ENCODE measurements around the gene PCCA.

- TF ChIP-seq ISL1 (CRISPR knock-in tag; IDR thresholded peaks at IDR 0.05) (no peak), PATZ1 (CRISPR knock-in tag; IDR thresholded peaks at IDR 0.05; ENCODE audit: borderline replicate concordance) (no peak), ZNF8 (CRISPR knock-in tag; IDR thresholded peaks at IDR 0.05) (no peak), GLIS3 (CRISPR knock-in tag; IDR thresholded peaks at IDR 0.05) (no peak), ZC3H10 (CRISPR knock-in tag; IDR thresholded peaks at IDR 0.05) (no peak), ZNF70 (CRISPR knock-in tag; IDR thresholded peaks at IDR 0.05) (no peak), SNAI2 (CRISPR knock-in tag; IDR thresholded peaks at IDR 0.05) (no peak), CSRNP3 (CRISPR knock-in tag; IDR thresholded peaks at IDR 0.05) (no peak), TCF4 (CRISPR knock-in tag; IDR thresholded peaks at IDR 0.05; ENCODE audit: borderline replicate concordance) (no peak), ARNTL (CRISPR knock-in tag; IDR thresholded peaks at IDR 0.05; ENCODE audit: borderline replicate concordance, low read depth) (no peak), POU6F1 (CRISPR knock-in tag; IDR thresholded peaks at IDR 0.05; ENCODE audit: borderline replicate concordance, low read depth) (no peak), CSDC2 (CRISPR knock-in tag; IDR thresholded peaks at IDR 0.05) (no peak), RARB (CRISPR knock-in tag; IDR thresholded peaks at IDR 0.05) (no peak), ZFP30 (CRISPR knock-in tag; IDR thresholded peaks at IDR 0.05) (no peak)
Measured at GRCh38 chr13:100559886-100560285, 471.0 kb downstream of the PCCA start.

All from SK-N-SH treated with all-trans-retinoic acid at 6 μM for 48 hours (cell line).